Fibroblast of lung (primary cell): ENCODE measurements around the gene VAV1.

Source experiments
- EZH2 ChIP-seq: IDR thresholded peaks from 2 replicates; pipeline ENCODE4 v1.5.1; 2012; ENCODE audit warnings: low read length, control low read depth, mild to moderate bottlenecking; ENCODE audit errors: missing control alignments
- TF ChIP-seq, protein P1 (sequence below), 2 donors: IDR thresholded peaks in 1 of 2; conservative IDR thresholded peaks in 1 of 2; 1 replicate in 1 of 2; 2 replicates in 1 of 2; pipeline ENCODE4 v1.5.1; 2011 to 2012; ENCODE audit warnings: low read length in 2 of 2, control low read depth in 1 of 2, inconsistent platforms in 1 of 2, low read depth in 1 of 2, mild to moderate bottlenecking in 1 of 2

DNA sequence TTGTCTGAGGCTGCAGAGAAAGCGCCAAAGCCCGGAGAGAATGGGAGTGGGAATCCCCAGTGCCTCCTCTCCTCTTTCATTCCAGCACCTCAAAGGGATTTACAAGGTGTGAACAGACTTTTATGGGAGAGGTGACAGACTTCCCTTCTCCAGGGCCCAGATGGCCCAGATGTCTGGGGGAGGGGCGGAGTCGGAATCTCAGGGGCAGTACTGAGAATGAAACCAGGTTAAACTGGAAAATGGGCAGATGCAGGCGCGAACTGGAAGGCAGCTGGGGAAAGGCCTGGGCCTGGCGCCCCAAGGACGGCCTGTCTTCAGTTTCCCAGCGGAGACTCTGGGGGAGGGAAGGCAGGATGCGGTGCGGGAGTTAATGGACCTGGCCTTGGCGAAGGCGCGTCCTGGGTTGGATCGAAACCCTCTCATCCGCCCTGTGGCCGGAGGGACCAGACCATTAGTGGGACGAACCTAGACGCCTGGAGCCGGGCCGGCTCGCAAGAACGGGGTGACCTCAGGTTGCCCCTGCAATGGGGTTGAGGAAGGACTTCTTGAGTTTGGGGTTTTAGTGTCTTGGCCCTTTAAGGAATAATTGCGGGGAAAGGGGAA, 33.6 kb upstream of the VAV1 start:
- TF ChIP-seq, protein P1, sequence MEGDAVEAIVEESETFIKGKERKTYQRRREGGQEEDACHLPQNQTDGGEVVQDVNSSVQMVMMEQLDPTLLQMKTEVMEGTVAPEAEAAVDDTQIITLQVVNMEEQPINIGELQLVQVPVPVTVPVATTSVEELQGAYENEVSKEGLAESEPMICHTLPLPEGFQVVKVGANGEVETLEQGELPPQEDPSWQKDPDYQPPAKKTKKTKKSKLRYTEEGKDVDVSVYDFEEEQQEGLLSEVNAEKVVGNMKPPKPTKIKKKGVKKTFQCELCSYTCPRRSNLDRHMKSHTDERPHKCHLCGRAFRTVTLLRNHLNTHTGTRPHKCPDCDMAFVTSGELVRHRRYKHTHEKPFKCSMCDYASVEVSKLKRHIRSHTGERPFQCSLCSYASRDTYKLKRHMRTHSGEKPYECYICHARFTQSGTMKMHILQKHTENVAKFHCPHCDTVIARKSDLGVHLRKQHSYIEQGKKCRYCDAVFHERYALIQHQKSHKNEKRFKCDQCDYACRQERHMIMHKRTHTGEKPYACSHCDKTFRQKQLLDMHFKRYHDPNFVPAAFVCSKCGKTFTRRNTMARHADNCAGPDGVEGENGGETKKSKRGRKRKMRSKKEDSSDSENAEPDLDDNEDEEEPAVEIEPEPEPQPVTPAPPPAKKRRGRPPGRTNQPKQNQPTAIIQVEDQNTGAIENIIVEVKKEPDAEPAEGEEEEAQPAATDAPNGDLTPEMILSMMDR (conservative IDR thresholded peaks at IDR 0.05 in 1 of 2, IDR thresholded peaks at IDR 0.05 in 1 of 2; ENCODE audit: low read depth in 1 of 2, low read length in 2 of 2) = no peak
- TF ChIP-seq EZH2 = no peak
